ENCODE results near the gene ZNF469. TPM values are rescaled to one million over a fixed set of nuclear protein-coding genes. Genes with fewer than 3 reads are reported as not detected.

ZNF469 gene
- total and polyA plus RNA-seq, 4 donors, result 0.04 to 0.50 (median 0.36) TPM

DNA sequence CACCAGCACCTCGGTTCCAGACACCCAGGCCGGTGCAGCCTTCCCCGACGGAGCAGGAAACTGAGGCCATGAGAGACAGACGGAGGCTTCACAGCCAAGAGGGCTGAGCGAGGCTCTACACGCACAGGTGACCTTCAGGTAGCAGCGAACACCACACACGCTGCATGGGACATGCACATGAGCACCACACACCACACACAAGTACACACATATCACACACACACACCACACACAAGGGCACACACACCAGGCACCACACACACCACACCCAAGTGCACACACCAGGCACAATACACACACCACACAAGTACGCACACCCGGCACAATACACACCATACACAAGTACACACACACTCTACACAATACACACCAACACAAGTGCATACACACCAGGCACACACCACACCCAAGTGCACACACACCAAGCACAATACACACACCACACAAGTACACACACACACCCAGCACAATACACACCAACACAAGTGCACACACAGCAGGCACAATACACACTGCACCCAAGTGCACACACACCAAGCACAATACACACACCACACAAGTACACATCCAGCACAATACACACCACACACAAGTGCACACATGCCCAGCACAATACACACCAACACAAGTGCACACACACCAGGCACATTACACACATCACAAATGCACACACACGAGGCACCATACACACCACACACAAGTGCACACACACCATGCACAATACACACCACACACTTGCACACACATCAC lies 33.4 kb upstream of the ZNF469 start:
- Histone ChIP-seq H3K9me3 (ENCODE audit: control insufficient read depth in 4 of 4, low read length in 3 of 4) (no peaks in the 10 kb centered on the region), H3K27me3 (ENCODE audit: control insufficient read depth in 4 of 4, insufficient read depth in 4 of 4, low read length in 3 of 4) (no peaks in the 10 kb centered on the region), H3K36me3 (ENCODE audit: control insufficient read depth in 4 of 4, insufficient read depth in 3 of 4, low read depth in 1 of 4, low read length in 3 of 4) (no peaks in the 10 kb centered on the region), H3K9ac (ENCODE audit: low read depth in 1 of 2, low read length in 2 of 2) (no peak overlapping the region), H3K27ac (ENCODE audit: low read depth in 1 of 2, low read length in 2 of 2) (no peak overlapping the region), H3K4me1 (ENCODE audit: control insufficient read depth in 4 of 4, insufficient read depth in 4 of 4, low read length in 3 of 4) (no peaks in the 10 kb centered on the region), H3K4me3 (ENCODE audit: low read depth in 1 of 3, low read length in 3 of 3) (no peak overlapping the region)
- TF ChIP-seq REST (IDR thresholded peaks at IDR 0.05) (no peak), HNF4A (conservative IDR thresholded peaks at IDR 0.05) (no peak), FOXA1 (IDR thresholded peaks at IDR 0.05) (no peak), GABPA (IDR thresholded peaks at IDR 0.05 in 1 of 2, conservative IDR thresholded peaks at IDR 0.05 in 1 of 2) (no peak), HNF4G (IDR thresholded peaks at IDR 0.05) (no peak), EGR1 (IDR thresholded peaks at IDR 0.05; ENCODE audit: low read depth in 2 of 2) (no peak), JUND (IDR thresholded peaks at IDR 0.05) (no peak), SP1 (IDR thresholded peaks at IDR 0.05) (no peak), YY1 (IDR thresholded peaks at IDR 0.05) (no peak), FOXA2 (IDR thresholded peaks at IDR 0.05) (no peak), ZBTB33 (IDR thresholded peaks at IDR 0.05) (no peak), NR2F2 (IDR thresholded peaks at IDR 0.05) (no peak), TAF1 (conservative IDR thresholded peaks at IDR 0.05) (no peak), RAD21 (IDR thresholded peaks at IDR 0.05) (no peak), RXRA (IDR thresholded peaks at IDR 0.05) (no peak)
- TF ChIP-seq, protein P1, sequence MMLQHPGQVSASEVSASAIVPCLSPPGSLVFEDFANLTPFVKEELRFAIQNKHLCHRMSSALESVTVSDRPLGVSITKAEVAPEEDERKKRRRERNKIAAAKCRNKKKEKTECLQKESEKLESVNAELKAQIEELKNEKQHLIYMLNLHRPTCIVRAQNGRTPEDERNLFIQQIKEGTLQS (IDR thresholded peaks at IDR 0.05), result no peak
- TF ChIP-seq, protein P2, sequence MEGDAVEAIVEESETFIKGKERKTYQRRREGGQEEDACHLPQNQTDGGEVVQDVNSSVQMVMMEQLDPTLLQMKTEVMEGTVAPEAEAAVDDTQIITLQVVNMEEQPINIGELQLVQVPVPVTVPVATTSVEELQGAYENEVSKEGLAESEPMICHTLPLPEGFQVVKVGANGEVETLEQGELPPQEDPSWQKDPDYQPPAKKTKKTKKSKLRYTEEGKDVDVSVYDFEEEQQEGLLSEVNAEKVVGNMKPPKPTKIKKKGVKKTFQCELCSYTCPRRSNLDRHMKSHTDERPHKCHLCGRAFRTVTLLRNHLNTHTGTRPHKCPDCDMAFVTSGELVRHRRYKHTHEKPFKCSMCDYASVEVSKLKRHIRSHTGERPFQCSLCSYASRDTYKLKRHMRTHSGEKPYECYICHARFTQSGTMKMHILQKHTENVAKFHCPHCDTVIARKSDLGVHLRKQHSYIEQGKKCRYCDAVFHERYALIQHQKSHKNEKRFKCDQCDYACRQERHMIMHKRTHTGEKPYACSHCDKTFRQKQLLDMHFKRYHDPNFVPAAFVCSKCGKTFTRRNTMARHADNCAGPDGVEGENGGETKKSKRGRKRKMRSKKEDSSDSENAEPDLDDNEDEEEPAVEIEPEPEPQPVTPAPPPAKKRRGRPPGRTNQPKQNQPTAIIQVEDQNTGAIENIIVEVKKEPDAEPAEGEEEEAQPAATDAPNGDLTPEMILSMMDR (IDR thresholded peaks at IDR 0.05; ENCODE audit: low read depth, low read length, missing input control), result no peak
- TF ChIP-seq, protein P3, sequence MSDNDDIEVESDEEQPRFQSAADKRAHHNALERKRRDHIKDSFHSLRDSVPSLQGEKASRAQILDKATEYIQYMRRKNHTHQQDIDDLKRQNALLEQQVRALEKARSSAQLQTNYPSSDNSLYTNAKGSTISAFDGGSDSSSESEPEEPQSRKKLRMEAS (IDR thresholded peaks at IDR 0.05), result no peak
- no peak for DNase-seq (ENCODE audit: low spot score)
- WGBS, result 88% methylated on average over 12 of the region's 12 CpGs
